ENCODE data around the gene NTSR1. TPM values are rescaled to one million over a fixed set of nuclear protein-coding genes. Genes with fewer than 3 reads are reported as not detected.

NTSR1 gene
- total RNA-seq, 1 experiment from 2014 or later: 0.98 TPM

GRCh38 chr20:62670156-62670555 is 38.5 kb upstream of the NTSR1 start:
- no peaks in the 10 kb centered on the region for H3K9me3 ChIP-seq (ENCODE audit: insufficient read depth, low read depth)
- no peaks in the 10 kb centered on the region for H3K79me2 ChIP-seq (ENCODE audit: low read depth)
- no peak overlapping the region for H2AFZ ChIP-seq
- POLR2A ChIA-PET (ENCODE audit: unreplicated experiment): no interaction called here
- no peak overlapping the region for H3K27ac ChIP-seq
- TF ChIP-seq CTCF (conservative IDR thresholded peaks at IDR 0.05): no peak
- no peak for TF ChIP-seq EZH2 (IDR thresholded peaks at IDR 0.05; ENCODE audit: low read depth)
- H3K9me2 ChIP-seq (ENCODE audit: insufficient read depth): no peaks in the 10 kb centered on the region
- no peak for DNase-seq
- no peaks in the 10 kb centered on the region for H3K27me3 ChIP-seq (ENCODE audit: insufficient read depth, low read depth)
- 0 out of 2 replicates have a peak, but pooled peaks cover 8% of the 10 kb centered on the region for H3K36me3 ChIP-seq (ENCODE audit: low read depth)
- H3K4me3 ChIP-seq: no peak overlapping the region
- H3F3A ChIP-seq (ENCODE audit: insufficient read depth, low read depth): peaks cover 46% of the 10 kb centered on the region
- H3K4me2 ChIP-seq: no peak overlapping the region
- CTCF ChIA-PET: no interaction called here
- intact Hi-C loops (cut with micrococcal nuclease; ENCODE audit: unreplicated experiment): no loop called here
- peaks cover 20% of the 10 kb centered on the region for H4K20me1 ChIP-seq (ENCODE audit: insufficient read depth)
- no peaks in the 10 kb centered on the region for H3K4me1 ChIP-seq (replicated peaks; ENCODE audit: insufficient read depth)
- BruUV-seq (replicated peaks): no TSS peak

- ChIA-PET POLR2A (ENCODE audit: unreplicated experiment) (no interaction called here), CTCF (no interaction called here)
- no peak overlapping the region for H3K27ac ChIP-seq
- no peak for DNase-seq
- H3K9me3 ChIP-seq (ENCODE audit: insufficient read depth, low read depth): no peaks in the 10 kb centered on the region
- BruUV-seq (replicated peaks): no TSS peak
- no peaks in the 10 kb centered on the region for H3K9me2 ChIP-seq (ENCODE audit: insufficient read depth)
- intact Hi-C loops (cut with micrococcal nuclease; ENCODE audit: unreplicated experiment): no loop called here
- H3K27me3 ChIP-seq (ENCODE audit: insufficient read depth, low read depth): no peaks in the 10 kb centered on the region
- 0 out of 2 replicates have a peak, but pooled peaks cover 6% of the 10 kb centered on the region for H3K36me3 ChIP-seq (ENCODE audit: low read depth)
- no peak overlapping the region for H3K4me2 ChIP-seq
- H4K20me1 ChIP-seq (ENCODE audit: insufficient read depth): peaks cover 20% of the 10 kb centered on the region
- peaks cover 50% of the 10 kb centered on the region for H3F3A ChIP-seq (ENCODE audit: insufficient read depth, low read depth)
- TF ChIP-seq EZH2 (IDR thresholded peaks at IDR 0.05; ENCODE audit: low read depth): no peak
- no peak for TF ChIP-seq CTCF (conservative IDR thresholded peaks at IDR 0.05)
- no peaks in the 10 kb centered on the region for H3K4me1 ChIP-seq (replicated peaks; ENCODE audit: insufficient read depth)
- no peak overlapping the region for H2AFZ ChIP-seq
- no peaks in the 10 kb centered on the region for H3K79me2 ChIP-seq (ENCODE audit: low read depth)
- no peak overlapping the region for H3K4me3 ChIP-seq
These were observed 37.6 kb upstream of the NTSR1 start for GRCh38 chr20:62670998-62671397.

- peaks cover 20% of the 10 kb centered on the region for H4K20me1 ChIP-seq (ENCODE audit: insufficient read depth)
- intact Hi-C loops (cut with micrococcal nuclease; ENCODE audit: unreplicated experiment): no loop called here
- 0 out of 2 replicates have a peak, but pooled peaks cover 6% of the 10 kb centered on the region for H3K36me3 ChIP-seq (ENCODE audit: low read depth)
- no TSS peak for BruUV-seq (replicated peaks)
- H3K4me1 ChIP-seq (replicated peaks; ENCODE audit: insufficient read depth): no peaks in the 10 kb centered on the region
- no peak overlapping the region for H3K27ac ChIP-seq
- peaks cover 56% of the 10 kb centered on the region for H3F3A ChIP-seq (ENCODE audit: insufficient read depth, low read depth)
- no peak for DNase-seq
- H2AFZ ChIP-seq: no peak overlapping the region
- no peaks in the 10 kb centered on the region for H3K27me3 ChIP-seq (ENCODE audit: insufficient read depth, low read depth)
- H3K9me2 ChIP-seq (ENCODE audit: insufficient read depth): no peaks in the 10 kb centered on the region
- no peaks in the 10 kb centered on the region for H3K79me2 ChIP-seq (ENCODE audit: low read depth)
- no peak overlapping the region for H3K4me2 ChIP-seq
- no peak overlapping the region for H3K4me3 ChIP-seq
- TF ChIP-seq EZH2 (IDR thresholded peaks at IDR 0.05; ENCODE audit: low read depth) (no peak), CTCF (conservative IDR thresholded peaks at IDR 0.05) (no peak)
- ChIA-PET CTCF (no interaction called here), POLR2A (ENCODE audit: unreplicated experiment) (no interaction called here)
- no peaks in the 10 kb centered on the region for H3K9me3 ChIP-seq (ENCODE audit: insufficient read depth, low read depth)
These were observed 36.9 kb upstream of the NTSR1 start for GRCh38 chr20:62671765-62672164.

Measured in PC-9 (cell line).